ENCODE results near the gene SHCBP1. TPM values are rescaled to one million over a fixed set of nuclear protein-coding genes. Genes with fewer than 3 reads are reported as not detected.

The SHCBP1 gene
- total and polyA plus RNA-seq, 2 of the 13 experiments (the other 11 are each of a cell fraction or from before 2014, with no cell fraction given) = 15.7 to 33.0 TPM

DNA sequence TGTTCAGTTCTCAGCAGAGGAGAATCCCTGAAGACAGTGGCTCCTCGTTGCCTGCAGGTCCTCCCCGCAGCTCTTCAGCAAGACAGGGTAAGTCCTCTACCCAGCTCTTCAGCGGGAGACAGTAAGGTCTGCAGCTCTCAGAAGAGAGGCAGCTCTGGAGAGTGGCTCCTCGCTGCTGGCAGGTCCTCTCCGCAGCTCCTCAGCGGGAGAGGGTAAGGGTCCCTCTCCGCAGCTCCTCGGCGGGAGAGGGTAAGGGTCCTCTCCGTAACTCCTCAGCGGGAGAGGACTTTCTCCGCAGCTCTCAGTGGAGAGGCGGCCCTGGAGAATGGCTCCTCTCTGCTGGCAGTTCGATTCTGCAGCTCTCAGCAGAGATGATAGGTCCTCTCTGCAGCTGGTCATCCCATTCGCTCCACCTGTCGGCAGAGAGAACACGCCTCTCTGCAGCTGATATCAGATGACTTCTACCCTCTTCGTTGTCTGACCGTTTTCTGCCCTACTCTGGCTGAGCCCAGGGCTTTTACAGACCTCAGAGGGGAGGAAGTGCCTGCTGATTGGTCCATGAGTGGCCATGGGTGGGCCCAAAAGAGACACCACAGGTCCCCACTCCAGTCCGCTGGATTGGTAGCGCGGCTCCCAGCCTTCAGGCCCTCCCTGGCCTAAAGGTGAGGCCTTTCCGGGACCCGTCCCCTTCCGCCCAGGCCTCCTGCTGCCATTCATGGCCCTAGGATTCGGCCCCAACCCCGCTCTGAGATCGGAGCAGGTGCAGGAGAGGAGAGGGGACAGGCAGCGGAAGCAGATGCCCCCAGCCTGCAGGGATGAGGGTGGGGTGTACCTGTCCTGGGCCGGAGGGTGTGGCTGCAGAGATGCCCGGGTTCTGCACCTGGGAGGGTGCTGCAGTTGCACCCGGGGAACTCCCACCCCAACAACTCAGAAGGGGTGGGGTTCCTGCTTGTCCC is 11.9 kb upstream of the SHCBP1 start (continued):
- TF ChIP-seq, protein P1, sequence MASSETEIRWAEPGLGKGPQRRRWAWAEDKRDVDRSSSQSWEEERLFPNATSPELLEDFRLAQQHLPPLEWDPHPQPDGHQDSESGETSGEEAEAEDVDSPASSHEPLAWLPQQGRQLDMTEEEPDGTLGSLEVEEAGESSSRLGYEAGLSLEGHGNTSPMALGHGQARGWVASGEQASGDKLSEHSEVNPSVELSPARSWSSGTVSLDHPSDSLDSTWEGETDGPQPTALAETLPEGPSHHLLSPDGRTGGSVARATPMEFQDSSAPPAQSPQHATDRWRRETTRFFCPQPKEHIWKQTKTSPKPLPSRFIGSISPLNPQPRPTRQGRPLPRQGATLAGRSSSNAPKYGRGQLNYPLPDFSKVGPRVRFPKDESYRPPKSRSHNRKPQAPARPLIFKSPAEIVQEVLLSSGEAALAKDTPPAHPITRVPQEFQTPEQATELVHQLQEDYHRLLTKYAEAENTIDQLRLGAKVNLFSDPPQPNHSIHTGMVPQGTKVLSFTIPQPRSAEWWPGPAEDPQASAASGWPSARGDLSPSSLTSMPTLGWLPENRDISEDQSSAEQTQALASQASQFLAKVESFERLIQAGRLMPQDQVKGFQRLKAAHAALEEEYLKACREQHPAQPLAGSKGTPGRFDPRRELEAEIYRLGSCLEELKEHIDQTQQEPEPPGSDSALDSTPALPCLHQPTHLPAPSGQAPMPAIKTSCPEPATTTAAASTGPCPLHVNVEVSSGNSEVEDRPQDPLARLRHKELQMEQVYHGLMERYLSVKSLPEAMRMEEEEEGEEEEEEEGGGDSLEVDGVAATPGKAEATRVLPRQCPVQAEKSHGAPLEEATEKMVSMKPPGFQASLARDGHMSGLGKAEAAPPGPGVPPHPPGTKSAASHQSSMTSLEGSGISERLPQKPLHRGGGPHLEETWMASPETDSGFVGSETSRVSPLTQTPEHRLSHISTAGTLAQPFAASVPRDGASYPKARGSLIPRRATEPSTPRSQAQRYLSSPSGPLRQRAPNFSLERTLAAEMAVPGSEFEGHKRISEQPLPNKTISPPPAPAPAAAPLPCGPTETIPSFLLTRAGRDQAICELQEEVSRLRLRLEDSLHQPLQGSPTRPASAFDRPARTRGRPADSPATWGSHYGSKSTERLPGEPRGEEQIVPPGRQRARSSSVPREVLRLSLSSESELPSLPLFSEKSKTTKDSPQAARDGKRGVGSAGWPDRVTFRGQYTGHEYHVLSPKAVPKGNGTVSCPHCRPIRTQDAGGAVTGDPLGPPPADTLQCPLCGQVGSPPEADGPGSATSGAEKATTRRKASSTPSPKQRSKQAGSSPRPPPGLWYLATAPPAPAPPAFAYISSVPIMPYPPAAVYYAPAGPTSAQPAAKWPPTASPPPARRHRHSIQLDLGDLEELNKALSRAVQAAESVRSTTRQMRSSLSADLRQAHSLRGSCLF (CRISPR knock-in tag; IDR thresholded peaks at IDR 0.05; ENCODE audit: borderline replicate concordance) = no peak
- TF ChIP-seq ZNF468 (CRISPR knock-in tag; IDR thresholded peaks at IDR 0.05) = no peak
- TF ChIP-seq GATA4 (IDR thresholded peaks at IDR 0.05; ENCODE audit: borderline replicate concordance, low read depth) = peak; percentile 36; the same call in 1 of the 2 replicates
- TF ChIP-seq ZNF234 (CRISPR knock-in tag; conservative IDR thresholded peaks at IDR 0.05) = no peak
- peak; percentile 80 for TF ChIP-seq ZNF501 (CRISPR knock-in tag; IDR thresholded peaks at IDR 0.05)
- TF ChIP-seq ZNF674 (CRISPR knock-in tag; IDR thresholded peaks at IDR 0.05; ENCODE audit: low read depth) = no peak
- peak; percentile 87 for TF ChIP-seq PHF8 (CRISPR knock-in tag; IDR thresholded peaks at IDR 0.05)
- TF ChIP-seq, protein P2, sequence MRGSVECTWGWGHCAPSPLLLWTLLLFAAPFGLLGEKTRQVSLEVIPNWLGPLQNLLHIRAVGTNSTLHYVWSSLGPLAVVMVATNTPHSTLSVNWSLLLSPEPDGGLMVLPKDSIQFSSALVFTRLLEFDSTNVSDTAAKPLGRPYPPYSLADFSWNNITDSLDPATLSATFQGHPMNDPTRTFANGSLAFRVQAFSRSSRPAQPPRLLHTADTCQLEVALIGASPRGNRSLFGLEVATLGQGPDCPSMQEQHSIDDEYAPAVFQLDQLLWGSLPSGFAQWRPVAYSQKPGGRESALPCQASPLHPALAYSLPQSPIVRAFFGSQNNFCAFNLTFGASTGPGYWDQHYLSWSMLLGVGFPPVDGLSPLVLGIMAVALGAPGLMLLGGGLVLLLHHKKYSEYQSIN (CRISPR knock-in tag; IDR thresholded peaks at IDR 0.05; ENCODE audit: borderline replicate concordance) = no peak
- TF ChIP-seq ADNP (CRISPR knock-in tag; IDR thresholded peaks at IDR 0.05) = no peak
- TF ChIP-seq PAX8 (CRISPR knock-in tag; IDR thresholded peaks at IDR 0.05; ENCODE audit: borderline replicate concordance) = no peak
- TF ChIP-seq SOX5 (CRISPR knock-in tag; IDR thresholded peaks at IDR 0.05; ENCODE audit: borderline replicate concordance) = peak; percentile 63; the same call in 1 of the 2 replicates
- no peak for TF ChIP-seq ATF7 (IDR thresholded peaks at IDR 0.05)
- no peak for TF ChIP-seq ATF7 (CRISPR knock-in tag; IDR thresholded peaks at IDR 0.05)
- TF ChIP-seq HMG20B (CRISPR knock-in tag; conservative IDR thresholded peaks at IDR 0.05) = no peak
- no peak for TF ChIP-seq SOX13 (IDR thresholded peaks at IDR 0.05)
- 0 out of 4 replicates have a peak, but pooled peaks of 1 of the 2 experiments have one; percentile 6 for TF ChIP-seq SOX13 (CRISPR knock-in tag; conservative IDR thresholded peaks at IDR 0.05 in 1 of 2, IDR thresholded peaks at IDR 0.05 in 1 of 2)
- TF ChIP-seq, protein P3, sequence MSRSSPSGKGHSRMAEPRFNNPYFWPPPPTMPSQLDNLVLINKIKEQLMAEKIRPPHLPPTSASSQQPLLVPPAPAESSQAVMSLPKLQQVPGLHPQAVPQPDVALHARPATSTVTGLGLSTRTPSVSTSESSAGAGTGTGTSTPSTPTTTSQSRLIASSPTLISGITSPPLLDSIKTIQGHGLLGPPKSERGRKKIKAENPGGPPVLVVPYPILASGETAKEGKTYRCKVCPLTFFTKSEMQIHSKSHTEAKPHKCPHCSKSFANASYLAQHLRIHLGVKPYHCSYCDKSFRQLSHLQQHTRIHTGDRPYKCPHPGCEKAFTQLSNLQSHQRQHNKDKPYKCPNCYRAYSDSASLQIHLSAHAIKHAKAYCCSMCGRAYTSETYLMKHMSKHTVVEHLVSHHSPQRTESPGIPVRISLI (CRISPR knock-in tag; IDR thresholded peaks at IDR 0.05; ENCODE audit: borderline replicate concordance) = no peak
- 0 out of 2 replicates have a peak, but pooled peaks have one; percentile 39 for TF ChIP-seq ZMAT3 (CRISPR knock-in tag; conservative IDR thresholded peaks at IDR 0.05)
- no peak; the same call in 1 of the 2 replicates for TF ChIP-seq ZBTB7B (CRISPR knock-in tag; IDR thresholded peaks at IDR 0.05)
- no peak for TF ChIP-seq XBP1 (CRISPR knock-in tag; IDR thresholded peaks at IDR 0.05)
- no peak for TF ChIP-seq ATAD3A (CRISPR knock-in tag; IDR thresholded peaks at IDR 0.05)
- TF ChIP-seq POLR2G (IDR thresholded peaks at IDR 0.05; ENCODE audit: low read depth, low read length) = peak; percentile 79
- peak; percentile 57; the same call in 1 of the 2 replicates for TF ChIP-seq ZNF232 (CRISPR knock-in tag; IDR thresholded peaks at IDR 0.05; ENCODE audit: borderline replicate concordance)
- no peak for TF ChIP-seq ZNF672 (CRISPR knock-in tag; IDR thresholded peaks at IDR 0.05)

Data from HepG2 (cell line).